Mucosa of descending colon (tissue), 3 donors: ENCODE data around the gene CEACAM8. TPM values are rescaled to one million over a fixed set of nuclear protein-coding genes. Genes with fewer than 3 reads are reported as not detected.
A peak's percentile ranks its signal among the peaks of the same experiment; 100 is the strongest.

Experiments
- ATAC-seq: fragments of 200-7000 bp; cut with Tn5 transposase; one replicate; pipeline ENCODE4 v1.9.1; 2020; ENCODE audit warnings: mild to moderate bottlenecking, moderate library complexity
- DNase-seq, 3 donors: peaks; one replicate each; pipeline ENCODE4 v3.0.0-alpha.2; 2020
- H3K36me3 ChIP-seq: fragments of 200-600 bp; one replicate; pipeline ENCODE4 v1.8.0; 2021; ENCODE audit warnings: low read depth, mild to moderate bottlenecking
- H3K4me1 ChIP-seq: fragments of 200-600 bp; one replicate; pipeline ENCODE4 v1.8.0; 2021; ENCODE audit warnings: low read depth, mild to moderate bottlenecking
- H3K4me3 ChIP-seq: fragments of 200-600 bp; one replicate; pipeline ENCODE4 v1.8.0; 2021; ENCODE audit warnings: mild to moderate bottlenecking
- H3K9me3 ChIP-seq: fragments of 200-600 bp; one replicate; pipeline ENCODE4 v1.8.0; 2021; ENCODE audit warnings: mild to moderate bottlenecking
- intact Hi-C, 2 donors: fragments of 100-400 bp; cut with DNase I in 1 of 2; cut with micrococcal nuclease in 1 of 2; formaldehyde crosslinking; loops; one replicate each; pipeline versions ENCODE4 v1.11.0 to v1.11.1; 2022; cut with DNase I, micrococcal nuclease
- total RNA-seq, 3 donors: library from RNA; stranded (reverse); fragmentation: NEBNext Ultra II Directional in 2 of 3; extraction: Animal tissue kit (Norgen Biotek cat#: 25700) in 2 of 3; gene quantifications; one replicate each; pipeline versions ENCODE4 v1.2.1 to v1.2.4, GENCODE V29; 2021 to 2023
- TF ChIP-seq, protein P1 (sequence below): fragments of 200-600 bp; IDR thresholded peaks from one replicate; pipeline ENCODE4 v1.8.0; 2022; ENCODE audit warnings: antibody characterized with exemption, mild to moderate bottlenecking
- donor health status: DM: no; HTN: no; CAD: no; lungs with moderate emphysema.
- donor health status: DM: no; HTN: no; CAD: no.
- donor health status: DM: no; HTN: yes; CAD: no.

The CEACAM8 gene
- total RNA-seq, 3 donors from 2014 or later, result 0.32 to 5.1 (median 1.1) TPM

DNA sequence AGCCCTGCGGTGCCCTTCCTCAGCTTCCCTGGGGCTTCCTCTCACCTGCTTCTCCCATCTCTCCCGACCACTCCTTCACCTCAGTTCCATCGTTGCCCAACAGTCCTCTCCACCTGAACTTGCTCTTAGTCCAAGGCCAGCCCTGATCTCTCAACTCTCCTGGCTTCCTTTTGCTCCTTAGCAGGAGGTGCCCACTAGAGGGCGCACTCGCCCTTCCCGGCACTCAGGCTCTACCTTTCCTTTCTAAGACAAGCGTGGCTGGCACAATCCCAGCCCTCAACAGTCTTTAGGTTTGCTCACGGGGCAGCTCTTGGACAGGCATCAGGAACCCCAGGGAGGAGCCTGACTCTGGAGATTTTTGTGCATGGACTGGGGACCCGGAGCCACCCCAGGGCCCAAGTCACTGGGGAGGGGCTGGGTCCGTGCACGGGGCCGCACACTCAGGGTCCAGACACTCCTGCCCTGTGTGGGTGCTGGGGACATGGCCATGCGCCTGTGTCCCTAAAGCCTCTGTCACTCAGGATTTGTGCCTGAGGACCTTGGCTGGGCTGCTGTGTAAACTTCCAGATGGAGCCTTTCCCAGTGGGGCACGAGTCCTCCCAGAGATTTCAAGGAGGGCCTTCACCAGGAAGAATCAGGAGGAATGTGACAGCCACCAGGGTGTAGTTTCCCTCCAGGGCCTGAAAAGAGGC is 12.1 kb upstream of the CEACAM8 start:
- H3K36me3 ChIP-seq, result no peaks in the 10 kb centered on the region
- no peaks in the 10 kb centered on the region for H3K9me3 ChIP-seq
- ATAC-seq (peak; percentile 89), DNase-seq (peak; percentile 56 to 82 (median 77))
- TF ChIP-seq, protein P1, sequence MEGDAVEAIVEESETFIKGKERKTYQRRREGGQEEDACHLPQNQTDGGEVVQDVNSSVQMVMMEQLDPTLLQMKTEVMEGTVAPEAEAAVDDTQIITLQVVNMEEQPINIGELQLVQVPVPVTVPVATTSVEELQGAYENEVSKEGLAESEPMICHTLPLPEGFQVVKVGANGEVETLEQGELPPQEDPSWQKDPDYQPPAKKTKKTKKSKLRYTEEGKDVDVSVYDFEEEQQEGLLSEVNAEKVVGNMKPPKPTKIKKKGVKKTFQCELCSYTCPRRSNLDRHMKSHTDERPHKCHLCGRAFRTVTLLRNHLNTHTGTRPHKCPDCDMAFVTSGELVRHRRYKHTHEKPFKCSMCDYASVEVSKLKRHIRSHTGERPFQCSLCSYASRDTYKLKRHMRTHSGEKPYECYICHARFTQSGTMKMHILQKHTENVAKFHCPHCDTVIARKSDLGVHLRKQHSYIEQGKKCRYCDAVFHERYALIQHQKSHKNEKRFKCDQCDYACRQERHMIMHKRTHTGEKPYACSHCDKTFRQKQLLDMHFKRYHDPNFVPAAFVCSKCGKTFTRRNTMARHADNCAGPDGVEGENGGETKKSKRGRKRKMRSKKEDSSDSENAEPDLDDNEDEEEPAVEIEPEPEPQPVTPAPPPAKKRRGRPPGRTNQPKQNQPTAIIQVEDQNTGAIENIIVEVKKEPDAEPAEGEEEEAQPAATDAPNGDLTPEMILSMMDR, result peak; percentile 48
- no peak overlapping the region for H3K4me3 ChIP-seq
- no peaks in the 10 kb centered on the region for H3K4me1 ChIP-seq
- intact Hi-C loops, result no loop called here

DNA sequence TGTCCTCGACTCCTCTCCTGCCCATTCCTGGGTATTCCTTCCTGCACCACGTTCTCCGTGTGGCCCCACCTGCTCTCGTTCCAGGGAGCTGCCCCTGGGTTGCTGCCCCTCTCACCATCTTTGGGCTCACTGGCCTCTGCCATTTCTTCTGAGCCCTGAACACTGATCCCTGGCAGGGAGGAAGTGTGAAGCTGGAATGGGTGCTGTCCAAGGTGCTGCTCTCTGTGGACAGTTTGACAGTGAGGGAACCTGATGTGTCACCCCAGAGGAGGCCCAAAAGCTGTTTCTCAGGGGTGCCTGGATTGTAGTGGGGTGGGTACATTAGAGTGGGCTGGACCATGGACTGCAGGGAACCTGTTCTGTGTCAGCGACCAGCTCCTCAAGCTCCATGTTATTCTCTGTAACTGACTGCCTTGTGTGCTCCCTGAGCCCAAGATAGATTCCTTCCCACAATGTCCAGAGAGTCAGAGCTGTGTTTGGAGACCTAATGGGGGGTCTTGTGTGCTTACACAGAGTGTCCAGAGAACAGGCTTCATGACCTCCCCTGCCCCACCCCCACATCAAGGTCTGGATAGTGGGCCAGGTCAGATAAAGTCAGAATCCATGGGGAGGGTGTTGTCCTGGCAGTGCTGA is 7.2 kb upstream of the CEACAM8 start:
- TF ChIP-seq, protein P1, result no peak
- peak in 1 of 3 donors; percentile 67 for DNase-seq
- intact Hi-C loops, result no loop called here
- peak; percentile 53 for ATAC-seq
- Histone ChIP-seq H3K4me1 (no peaks in the 10 kb centered on the region), H3K4me3 (no peak overlapping the region), H3K36me3 (no peaks in the 10 kb centered on the region), H3K9me3 (no peaks in the 10 kb centered on the region)

DNA sequence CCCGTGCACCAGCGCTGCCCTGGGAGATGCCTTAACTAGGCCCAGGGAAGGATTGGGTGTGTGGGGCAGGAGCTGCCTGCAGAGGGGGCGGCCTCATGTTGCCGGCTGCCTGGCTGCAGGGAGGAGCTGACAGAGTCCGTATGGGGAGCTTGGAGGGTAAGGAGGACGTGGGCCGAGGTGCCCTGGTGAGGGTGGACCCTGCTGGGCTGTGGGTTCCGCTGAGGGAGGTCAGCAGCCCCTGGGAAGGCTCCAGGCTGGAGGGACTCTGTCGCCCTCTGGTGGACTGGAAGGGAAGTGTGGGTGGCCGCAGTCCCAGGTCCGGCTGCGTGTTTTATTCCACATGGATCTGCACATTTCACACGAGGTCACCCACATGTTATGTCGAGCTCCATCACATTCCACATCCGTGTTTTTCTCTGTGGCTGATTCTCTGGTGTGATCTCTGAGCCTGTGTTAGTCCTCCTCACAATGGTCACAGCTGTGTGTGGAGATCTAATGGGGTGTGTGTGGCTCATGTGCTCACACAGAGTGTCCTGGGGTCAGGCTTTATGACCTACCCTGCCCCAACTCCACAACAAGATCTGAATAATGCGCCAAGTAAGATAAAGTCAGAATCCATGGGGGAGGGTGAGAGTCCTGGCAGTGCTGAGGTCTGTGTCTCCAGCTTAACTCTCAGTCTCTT is 1.8 kb upstream of the CEACAM8 start:
- intact Hi-C loops, result no loop called here

DNA sequence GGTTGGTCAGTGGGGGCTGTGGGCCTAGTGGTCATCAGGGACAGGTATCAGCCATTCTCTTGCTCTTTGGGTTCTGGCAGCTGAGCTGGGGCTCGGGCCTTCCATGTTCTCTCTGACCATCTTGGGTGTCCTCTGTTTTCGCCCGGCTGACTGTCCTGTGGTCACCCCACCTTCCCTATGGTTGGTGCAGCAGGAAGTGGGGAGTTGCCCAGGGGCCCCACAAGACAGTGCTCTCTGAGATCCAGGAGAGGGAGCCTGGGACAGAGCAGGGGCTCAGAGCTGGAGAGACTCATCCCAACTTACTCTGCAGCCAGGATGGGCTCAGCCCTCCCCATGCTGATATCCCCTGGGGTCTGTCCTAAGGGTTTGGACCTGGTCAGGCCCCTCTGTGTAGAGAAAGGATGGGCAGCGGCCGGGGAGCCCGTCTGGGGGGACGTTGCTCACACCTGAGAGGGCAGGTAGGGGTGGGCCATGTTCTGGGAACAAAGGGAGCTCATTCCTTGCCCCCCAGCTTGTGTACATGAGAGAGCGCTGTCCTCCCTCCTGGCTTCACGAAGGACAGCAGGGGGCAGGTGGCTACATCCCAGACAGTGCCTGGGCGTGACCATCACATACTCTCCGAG is 937 bp upstream of the CEACAM8 start:
- Histone ChIP-seq H3K36me3 (no peaks in the 10 kb centered on the region), H3K4me1 (no peaks in the 10 kb centered on the region), H3K9me3 (no peaks in the 10 kb centered on the region), H3K4me3 (no peak overlapping the region)
- intact Hi-C loops, result no loop called here
- DNase-seq (no peak), ATAC-seq (peak; percentile 17)
- TF ChIP-seq, protein P1, result no peak

More for the DNA sequence above, 1.8 kb upstream of the CEACAM8 start:
- H3K36me3 ChIP-seq, result no peaks in the 10 kb centered on the region
- TF ChIP-seq, protein P1, result peak; percentile 96
- no peak overlapping the region for H3K4me3 ChIP-seq
- no peaks in the 10 kb centered on the region for H3K9me3 ChIP-seq
- ATAC-seq (peak; percentile 82), DNase-seq (peak in 2 of 3 donors; percentile 59 to 71)
- H3K4me1 ChIP-seq, result no peaks in the 10 kb centered on the region

DNA sequence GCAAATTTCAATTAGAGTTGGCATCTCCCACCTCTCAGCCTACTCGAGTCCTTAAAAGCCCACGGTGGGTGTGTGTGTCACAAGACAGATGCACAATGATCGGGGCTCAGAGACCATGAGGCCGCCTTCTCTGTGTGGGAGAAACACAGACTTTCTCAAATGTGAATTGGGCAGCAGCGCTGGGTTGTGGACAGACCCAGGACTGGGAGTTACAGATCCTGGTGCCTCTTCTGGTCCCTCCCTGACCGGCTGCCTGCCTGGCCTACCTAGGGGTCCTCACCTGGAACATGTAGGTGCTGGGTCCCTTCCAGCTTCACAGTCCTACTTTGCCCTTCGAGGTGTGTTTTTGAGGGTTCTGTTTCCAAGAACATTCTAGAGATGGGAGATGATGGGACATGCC is 4.9 kb downstream of the CEACAM8 start:
- ATAC-seq (no peak), DNase-seq (no peak)
- H3K4me3 ChIP-seq, result no peak overlapping the region
- no peaks in the 10 kb centered on the region for H3K4me1 ChIP-seq
- TF ChIP-seq, protein P1, result no peak
- H3K36me3 ChIP-seq, result no peaks in the 10 kb centered on the region
- H3K9me3 ChIP-seq, result no peaks in the 10 kb centered on the region
- intact Hi-C loops, result no loop called here
